Glomerular visceral epithelial cell (primary cell): ENCODE measurements around the gene SMIM10L2A.
"Not testable (repeated sequence)": the region's sequence is repeated elsewhere in the genome, so short reads cannot be mapped to it uniquely, and the experiment has no call there.

ENCODE experiments used
- DNase-seq: peaks from one replicate; pipeline ENCODE4 v3.0.0-alpha.2; 2016; ENCODE audit errors: extremely low spot score

The SMIM10L2A gene

DNA sequence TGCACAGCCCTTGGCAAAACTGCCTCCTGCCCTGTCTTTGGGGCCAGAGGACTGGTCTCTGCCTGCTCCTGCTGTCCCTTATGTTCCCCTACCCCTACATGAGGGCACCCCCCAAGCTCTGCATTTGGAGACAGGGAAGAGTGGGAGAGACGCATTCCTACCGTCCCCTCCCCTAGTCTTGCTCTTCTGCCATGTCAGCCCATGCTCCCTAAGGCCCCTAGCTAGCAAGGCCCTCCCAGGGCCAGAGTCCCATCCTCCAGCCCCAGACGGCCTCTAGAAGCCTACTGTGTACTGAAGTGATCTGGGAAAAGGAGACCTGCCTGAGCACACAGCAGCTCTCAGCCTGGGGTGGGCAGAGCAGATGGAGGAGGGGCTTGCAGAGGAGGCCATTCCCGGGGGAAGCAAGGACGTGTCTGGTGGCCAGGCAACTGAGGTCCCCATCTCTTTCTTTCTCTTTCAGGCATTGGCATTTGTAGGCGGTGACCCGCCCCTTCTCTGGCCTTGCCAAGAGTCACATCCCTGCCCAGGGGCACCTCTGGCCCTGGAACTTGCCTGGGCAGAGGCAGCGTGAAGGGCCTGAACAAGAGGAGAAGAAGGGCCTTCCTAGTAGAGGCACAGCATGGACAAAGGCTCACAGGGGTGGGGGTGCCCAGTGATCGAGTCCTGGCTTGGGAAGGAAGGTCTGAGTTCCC, 1.6 kb downstream of the SMIM10L2A start:
- DNase-seq: not testable (repeated sequence)

DNA sequence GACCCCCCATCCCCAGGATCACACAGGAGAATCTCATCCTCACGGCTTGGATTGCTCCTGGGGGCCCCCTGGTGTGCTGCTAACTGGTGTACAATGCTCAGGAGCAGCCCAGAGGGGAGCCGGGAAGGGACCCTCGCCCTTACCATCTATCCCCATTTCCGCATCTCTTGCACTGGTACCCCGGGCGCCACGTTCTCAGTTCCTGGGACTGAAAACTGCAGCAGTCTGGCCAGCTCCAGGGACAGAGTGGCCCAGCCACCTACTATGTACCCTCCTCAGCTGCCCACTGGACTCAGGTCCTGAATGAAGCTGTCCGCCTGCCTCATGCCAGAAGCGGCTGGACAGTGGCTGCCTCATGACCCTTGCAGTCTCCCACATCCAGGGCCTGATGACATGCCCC, 2.7 kb downstream of the SMIM10L2A start:
- no peak for DNase-seq

DNA sequence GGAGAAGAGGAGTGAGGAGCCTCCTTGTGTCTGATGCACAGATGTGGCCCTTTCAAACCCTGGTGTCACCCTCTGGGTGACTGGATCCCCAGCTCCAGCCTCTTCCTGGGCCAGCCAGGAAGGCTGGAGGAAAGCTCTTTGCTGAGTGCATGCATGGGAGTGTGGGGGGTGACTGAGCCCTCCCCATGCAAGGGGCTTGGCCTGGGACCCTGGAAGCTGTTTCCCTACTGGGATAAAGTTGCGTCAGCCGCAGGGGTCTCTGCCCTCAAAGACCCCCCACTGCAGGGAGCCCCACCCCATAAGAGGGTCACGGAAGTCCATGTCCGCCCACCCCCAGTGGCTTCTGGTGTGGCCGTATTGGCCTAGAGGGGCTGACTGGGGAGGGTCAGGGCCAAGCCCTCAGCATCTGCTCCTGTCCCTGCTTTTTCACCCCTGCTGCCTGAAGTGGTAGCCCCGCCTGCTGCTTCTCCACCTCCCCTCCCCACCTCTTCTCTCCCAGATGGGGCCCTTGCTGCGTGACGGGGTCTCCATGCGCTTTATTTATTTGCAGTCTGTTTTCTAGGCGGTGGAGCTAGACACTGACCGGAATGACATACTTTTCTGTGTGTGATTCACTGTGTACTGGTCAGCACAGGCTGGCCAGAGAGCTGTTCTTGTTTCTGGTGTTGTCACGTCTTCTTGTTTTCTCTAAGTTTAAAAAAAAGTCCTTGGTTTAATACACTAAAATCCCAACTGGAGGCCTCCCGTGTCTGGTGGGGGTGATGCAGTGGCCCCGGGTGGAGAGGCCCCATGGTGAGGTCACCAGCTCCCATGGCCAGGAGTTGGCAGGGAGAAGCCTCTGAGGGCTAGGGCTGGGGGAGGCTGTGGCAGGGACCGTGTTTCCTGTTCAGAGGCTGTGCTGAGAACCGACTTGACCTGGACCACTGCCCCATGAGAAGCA, 3.6 kb downstream of the SMIM10L2A start:
- no peak for DNase-seq

DNA sequence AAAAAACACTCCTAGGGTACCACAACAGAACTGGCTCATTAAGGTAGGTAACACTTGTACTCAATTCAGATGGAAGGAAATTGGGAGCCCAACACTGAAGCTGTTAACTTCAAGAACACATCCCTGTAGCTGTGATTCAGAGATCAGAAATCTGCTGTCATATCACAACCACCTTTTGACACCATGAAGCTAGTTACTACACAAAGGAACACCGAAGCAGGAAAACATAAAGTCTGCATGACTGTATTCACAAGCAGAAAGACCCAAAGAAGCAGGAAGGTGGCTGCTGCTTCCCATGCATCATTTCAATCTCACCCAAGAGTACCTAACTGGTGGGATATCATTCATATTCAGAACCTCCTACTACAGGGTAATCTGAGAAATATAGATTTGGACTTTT, 7.7 kb downstream of the SMIM10L2A start:
- DNase-seq: no peak

DNA sequence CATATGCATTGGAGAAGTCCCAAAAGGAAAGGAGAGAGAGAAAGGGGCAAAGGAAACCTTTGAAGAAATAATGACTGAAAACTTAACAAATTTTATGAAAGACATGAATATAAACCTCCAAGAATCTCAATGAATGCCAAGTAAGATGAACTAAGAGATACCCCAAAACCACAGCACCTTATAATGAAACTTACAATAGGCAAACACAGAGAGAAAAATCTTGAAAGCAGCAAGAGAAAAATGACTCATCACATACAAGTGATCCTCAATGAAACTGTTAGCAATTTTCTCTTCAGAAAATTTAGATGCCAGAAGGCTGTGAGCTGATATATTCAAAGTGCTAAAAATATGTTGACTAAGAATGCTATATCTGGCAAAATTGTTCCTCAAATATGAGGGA, 10.1 kb downstream of the SMIM10L2A start:
- no peak for DNase-seq

DNA sequence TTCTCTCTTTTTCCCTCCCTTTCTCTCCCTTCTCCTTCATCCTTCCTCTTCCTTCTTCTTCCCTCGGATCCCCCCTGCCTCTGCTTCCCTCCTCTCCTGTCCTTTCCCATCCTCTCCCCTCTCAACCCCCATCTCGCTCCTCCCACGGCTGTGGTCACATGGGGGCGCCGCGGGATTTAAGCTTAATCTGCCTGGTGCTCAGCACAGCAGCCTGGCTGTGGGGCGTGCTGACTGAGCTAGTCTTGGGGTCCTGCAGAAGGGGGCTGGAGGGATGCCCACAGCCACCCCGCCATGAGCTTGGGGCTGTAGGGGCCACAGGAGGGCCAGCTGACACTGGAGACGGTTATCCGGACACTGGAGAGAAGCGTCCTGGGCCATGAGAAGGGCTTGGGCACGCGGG, 10.7 kb downstream of the SMIM10L2A start:
- DNase-seq: no peak

DNA sequence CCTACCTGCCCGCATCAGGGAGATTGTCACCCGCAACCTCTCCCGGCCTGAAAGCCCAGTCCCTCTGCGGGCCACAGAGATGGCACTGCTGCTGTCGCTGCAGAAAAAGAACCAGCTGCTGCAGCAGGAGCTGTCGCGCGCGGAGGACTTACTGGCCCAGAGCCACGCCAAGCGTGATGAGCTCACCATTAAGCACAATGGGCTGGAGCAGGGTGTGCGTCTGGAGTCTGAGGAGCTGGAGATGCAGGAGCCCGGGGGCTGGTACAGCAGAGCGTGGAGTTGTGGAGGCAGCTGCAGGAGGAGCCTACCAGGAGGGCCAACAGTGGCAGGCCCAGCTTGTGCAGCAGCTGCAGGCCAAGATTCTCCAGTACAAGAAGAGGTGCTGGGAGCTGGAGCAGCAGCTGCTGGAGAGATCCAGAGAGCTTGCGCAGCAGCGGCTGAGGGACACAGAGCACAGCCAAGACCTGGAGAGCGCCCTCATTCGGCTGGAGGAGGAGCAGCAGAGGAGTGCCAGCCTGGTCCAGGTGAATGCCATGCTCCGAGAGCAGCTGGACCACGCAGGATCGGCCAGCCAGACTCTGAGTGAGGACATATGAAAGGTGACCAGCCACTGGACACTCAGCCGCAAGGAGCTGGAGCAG, 11.3 kb downstream of the SMIM10L2A start:
- no peak for DNase-seq

DNA sequence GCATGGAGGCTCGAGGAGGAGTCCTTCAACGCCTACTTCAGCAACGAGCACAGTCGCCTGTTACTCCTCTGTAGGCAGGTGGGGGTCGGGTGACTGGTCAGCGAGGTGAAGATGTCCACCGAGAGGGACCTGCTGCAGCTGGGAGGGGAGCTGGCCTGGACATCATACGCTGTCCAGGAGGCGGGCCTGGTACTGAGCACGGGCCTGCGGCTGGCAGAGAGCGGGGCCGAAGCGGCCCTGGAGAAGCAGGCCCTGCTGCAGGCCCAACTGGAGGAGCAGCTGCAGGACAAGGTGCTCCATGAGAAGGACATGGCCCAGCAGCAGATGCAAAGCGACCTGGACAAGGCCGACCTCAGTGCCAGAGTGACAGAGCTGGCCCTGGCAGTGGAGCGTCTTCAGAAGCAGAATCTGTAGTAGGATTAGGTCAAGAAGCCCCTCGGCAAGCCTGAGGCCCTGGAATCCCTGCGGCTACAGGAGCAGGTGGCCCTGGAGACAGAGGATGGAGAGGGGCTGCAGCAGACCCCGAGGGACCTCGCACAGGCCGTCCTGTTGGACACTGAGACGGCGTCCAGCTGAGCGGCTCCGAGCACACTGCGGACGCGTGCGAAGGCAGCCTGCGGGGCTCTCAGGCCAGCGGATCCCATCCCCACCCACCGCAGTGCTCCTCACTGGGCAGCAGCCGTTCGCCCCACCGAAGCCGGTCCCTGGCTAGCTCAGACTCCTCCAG, 11.9 kb downstream of the SMIM10L2A start:
- no peak for DNase-seq

DNA sequence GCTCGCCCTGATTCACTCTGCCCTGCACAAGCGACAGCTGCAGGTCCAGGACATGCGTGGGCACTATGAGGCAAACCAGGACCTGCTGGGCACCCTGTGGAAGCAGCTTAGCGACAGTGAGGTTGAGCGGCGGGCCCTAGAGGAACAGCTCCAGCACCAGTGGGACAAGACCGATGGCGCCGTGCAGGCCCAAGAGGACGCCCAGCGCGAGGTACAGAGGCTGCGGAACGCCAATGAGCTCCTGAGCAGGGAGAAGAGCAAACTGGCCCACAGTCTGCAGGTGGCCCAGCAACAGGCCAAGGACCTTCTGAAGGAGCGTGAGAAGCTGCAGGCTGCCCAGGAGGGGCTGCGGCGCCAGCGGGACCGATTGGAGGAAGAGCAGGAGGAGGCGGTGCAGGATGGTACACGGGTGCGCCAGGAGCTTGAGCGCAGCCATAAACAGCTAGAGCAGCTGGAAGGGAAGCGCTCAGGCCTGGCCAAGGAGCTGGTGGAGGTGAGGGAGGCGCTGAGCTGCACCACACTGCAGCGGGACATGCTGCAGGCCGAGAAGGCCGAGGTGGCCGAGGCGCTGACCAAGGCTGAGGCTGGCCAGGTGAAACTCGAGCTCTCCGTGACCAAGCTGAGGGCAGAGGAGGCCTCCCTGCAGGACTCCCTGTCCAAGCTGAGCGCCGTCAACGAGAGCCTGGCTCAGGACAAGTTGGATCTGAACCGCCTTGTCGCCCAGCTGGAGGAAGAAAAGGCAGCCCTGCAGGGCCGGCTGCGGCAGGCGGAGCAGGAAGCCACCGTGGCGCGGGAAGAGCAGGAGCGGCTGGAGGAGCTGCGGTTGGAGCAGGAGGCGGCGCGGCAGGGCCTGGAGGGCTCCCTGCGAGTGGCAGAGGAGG, 12.8 kb downstream of the SMIM10L2A start:
- no peak for DNase-seq

DNA sequence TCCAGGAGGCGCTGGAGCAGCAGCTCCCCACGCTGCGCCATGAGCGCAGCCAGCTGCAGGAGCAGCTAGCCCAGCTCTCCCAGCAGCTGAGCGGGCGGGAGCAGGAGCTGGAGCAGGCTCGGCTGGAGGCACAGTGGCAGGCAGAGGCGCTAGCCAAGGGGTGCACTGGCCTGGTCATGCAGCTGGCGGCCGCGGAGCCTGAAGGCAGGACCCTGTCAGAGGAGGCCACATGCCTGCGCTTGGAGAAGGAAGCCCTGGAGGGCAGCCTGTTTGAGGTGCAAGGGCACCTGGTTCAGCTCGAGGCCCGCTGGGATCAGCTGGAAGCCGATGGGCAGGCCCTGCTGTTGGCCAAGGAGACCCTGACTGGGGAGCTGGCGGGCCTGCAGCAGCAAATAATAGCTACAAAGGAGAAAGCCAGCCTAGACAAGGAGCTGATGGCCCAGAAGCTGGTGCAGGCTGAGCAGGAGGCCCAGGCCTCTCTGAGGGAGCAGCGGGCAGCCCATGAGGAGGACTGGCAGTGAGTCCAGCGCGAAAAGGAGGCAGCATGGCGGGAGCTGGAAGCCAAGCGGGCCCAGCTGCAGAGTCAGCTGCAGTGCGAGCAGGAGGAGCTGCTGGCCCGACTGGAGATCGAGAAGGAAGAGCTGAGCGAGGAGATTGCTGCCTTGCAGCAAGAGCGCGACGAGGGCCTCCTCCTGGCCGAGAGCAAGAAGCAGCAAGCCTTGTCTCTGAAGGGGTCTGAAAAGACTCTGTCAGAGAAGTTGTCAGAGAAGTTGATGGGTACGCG, 13.6 kb downstream of the SMIM10L2A start:
- no peak for DNase-seq

DNA sequence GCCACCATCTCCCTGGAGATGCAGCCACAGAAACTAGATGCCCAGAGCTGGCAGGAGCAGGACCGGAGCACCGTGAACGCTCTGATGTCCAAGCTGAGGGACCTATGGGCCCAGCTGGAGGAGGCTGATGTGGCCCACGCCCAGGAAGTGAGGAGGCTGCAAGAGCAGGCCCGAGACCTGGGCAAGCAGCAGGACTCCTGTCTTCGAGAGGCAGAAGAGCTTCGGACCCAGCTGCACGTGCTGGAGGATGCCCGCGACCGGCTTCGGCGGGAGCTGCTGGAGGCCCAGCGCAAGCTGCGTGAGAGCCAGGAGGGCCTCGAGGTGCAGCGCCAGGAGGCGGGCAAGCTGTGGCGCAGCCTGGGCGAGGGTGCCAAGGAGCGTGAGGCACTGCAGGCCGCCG, 14.2 kb downstream of the SMIM10L2A start:
- DNase-seq: no peak

DNA sequence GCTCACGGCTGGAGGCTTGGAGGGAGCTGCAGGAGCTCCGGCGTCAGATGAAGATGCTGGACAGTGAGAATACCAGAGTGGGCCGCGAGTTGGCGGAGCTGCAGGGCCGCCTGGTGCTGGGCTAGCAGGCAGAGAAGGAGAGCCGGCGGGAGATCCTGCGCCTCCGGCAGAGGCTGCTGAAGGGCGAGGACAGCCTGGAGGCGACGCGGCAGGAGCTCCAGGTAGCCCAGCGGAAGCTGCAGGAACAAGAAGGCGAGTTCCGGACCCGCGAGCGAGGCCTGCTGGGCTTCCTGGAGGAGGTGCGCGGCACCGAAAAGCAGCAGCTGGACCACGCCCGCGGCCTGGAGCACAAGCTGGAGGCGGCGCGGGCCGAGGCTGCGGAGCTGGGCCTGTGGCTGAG, 14.7 kb downstream of the SMIM10L2A start:
- DNase-seq: no peak

DNA sequence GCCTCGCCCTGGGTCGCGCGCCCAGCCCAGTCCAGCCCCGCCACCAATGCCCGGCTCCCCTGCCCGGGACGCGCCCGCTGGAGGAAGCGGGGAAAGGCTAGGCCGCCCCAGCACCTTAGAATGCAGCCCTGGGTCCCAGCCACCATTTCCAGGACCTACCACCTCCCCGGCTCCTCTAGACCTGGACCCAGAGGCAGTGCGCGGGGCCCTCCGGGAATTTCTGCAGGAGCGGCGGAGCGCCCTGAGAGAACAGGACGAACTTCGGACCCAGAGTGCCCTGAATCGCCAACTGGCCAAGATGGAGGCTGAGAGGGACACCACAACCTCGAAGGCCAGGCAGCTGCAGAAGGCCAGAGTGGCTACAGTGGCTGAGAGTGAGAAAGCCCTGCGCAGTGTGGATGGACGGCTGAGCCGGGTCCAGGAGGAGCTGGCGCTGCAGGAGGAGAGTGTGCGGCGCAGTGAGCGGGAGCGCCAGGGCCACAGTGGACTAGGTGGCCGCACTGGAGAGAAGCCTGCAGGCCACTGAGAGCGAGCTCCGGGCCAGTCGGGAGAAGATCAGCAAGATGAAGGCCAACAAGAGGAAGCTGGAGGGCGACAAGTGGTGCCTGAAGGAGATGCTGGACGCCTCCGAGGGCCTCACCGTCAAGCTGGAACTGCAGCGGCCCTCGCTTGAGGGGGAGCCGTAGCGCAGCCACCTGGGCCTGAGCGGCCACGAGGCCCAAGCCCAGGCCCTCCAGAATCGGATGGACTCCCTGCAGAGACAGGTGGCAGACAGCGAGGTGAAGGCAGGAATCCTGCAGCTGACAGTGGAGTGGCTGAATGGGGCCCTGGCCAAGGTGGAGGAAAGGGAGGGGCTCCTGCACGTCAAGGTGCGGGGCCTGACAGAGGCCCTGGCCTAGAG, 15.5 kb downstream of the SMIM10L2A start:
- no peak for DNase-seq

DNA sequence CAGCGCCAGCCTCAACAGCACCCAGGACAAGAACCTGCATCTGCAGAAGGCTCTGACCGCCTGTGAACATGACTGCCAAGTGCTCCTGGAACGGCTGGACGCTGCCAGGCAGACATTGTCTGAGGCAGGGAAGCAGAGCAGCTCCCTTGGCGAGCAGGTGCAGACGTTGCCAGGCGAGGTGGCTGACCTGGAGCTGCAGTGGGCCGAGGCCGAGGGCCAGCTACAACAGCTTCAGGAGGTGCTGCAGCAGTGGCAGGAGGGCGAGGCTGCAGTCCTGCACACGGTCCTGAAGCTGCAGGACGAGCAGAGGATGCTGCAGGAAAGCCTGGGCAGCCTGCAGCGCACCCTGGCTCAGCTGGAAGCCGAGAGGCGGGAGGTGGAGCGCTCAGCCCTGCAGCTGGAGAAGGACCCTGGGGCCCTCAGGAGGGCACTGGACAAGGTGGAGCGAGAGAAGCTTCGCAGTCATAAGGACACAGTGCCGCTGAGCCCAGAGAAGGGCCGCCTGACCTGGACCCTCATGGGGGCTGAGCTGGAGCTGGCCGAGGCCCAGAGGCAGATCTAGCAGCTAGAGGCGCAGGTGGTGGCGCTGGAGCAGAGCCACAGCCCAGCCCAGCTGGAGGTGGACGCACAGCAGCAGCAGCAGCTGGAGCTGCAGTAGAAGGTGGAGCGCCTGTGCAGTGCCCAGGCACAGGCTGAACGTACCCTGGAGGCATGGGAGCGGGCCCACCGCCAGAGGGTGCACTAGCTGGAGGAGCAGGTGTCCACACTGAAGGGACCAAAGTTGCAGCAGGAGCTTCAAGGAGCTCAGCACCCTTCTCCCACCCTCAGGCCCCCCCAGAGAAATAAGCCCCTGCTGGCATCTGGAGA, 16.4 kb downstream of the SMIM10L2A start:
- no peak for DNase-seq

DNA sequence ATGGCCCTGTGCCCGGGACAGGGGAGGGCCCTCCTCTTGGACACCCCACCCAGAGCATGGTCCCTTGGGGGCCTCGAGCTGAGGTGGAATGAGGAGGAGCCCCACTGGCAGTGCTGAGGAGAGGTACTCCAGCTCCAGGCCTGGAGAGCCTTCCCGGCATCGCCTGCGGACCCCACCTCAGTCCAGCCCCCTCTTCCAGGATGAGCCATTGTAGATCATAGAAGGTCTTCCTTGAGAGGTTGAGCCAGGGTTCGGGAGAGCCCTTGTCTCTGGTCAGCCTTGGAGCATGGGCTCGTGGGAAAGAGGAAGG, 16.9 kb downstream of the SMIM10L2A start:
- no peak for DNase-seq

DNA sequence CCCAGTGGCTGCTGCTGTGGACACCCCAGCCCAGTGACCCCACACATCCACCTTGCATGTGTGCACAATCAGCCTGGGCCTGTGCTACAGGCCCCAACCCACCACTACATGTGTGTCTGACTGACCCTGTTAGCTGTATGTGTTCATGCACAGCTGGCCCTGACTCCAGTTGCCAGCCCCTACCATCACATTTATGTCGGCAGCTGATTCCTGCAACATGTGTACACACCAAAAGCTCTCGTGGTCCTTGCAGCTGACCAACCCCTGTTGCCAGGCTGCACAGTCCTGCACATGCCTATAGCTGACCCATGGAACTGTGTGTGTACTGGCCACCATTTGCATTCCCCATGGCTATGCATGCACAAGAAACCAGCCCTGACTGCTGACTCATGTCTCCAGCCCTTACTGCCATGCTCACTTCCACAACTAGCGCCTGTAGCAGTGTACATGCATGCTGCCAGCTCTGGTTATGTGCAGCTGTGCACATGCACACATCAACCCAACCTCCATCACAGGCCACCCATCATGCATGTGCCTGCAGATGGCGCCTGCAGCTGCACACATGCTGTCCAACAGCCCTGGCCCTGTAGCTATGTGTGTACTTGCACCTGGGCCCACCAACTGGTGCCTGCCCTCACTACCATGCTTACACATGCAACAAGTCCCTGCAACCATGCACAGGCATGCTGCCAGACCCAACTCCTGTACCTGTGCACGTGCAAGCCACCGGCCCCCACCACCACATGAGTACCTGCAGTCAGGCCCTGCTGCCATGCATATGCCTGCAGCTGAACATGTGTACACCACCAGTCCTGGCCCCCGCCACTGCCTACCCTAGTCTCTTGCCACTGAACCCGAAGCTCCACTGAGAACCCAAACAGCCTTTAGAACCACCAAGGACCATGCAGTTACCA, 28.1 kb downstream of the SMIM10L2A start:
- no peak for DNase-seq

DNA sequence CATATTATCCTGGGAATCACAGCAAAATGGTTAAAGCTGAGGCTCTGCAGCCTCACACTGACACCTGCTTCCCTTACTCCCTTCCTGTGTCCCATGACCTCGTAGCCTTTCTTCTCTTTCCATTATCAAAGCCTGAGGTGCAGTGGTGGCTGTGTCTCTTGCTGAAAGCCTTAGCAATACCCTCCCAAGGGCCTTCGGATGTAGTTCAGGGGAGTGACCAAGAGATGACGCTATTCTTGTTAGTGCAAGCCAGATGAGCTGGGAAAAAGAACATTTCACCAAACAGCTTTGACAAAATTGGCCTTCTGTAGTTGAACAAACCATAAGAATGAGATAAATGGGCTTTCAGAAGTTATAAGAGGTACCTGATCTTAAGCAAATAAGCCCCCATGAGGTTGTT, 31.6 kb downstream of the SMIM10L2A start:
- DNase-seq: no peak
